Activated CD4-positive, alpha-beta memory T cell treated with anti-CD3 and anti-CD28 coated beads for 36 hours (primary cell): ENCODE results near the gene EIF5. TPM values are rescaled to one million over a fixed set of nuclear protein-coding genes. Genes with fewer than 3 reads are reported as not detected.

Experiments
- CTCF ChIA-PET: fragments of 350-600 bp; sonication (Branson Sonifier 250); formaldehyde crosslinking; loops from one replicate; lab custom pipeline; 2021; ENCODE audit warnings: antibody characterized with exemption, inconsistent platforms; lab: Charles Lee
- POLR2A ChIA-PET: fragments of 350-600 bp; sonication (Branson Sonifier 250); formaldehyde crosslinking; loops from one replicate; lab custom pipeline; 2021; ENCODE audit warnings: antibody characterized with exemption; lab: Charles Lee
- DNase-seq: peaks from one replicate; pipeline ENCODE4 v3.0.0-alpha.2; 2020
- H3K27ac Mint-ChIP-seq: one replicate; pipeline ENCODE4 v1.8.0; 2021; ENCODE audit warnings: mixed read lengths
- H3K27me3 Mint-ChIP-seq: one replicate; pipeline ENCODE4 v1.8.0; 2021; ENCODE audit warnings: mixed read lengths
- H3K36me3 Mint-ChIP-seq: one replicate; pipeline ENCODE4 v1.8.0; 2021; ENCODE audit warnings: mixed read lengths
- H3K4me1 Mint-ChIP-seq: one replicate; pipeline ENCODE4 v1.8.0; 2021; ENCODE audit warnings: low read depth, mixed read lengths
- H3K4me3 Mint-ChIP-seq: one replicate; pipeline ENCODE4 v1.8.0; 2021; ENCODE audit warnings: mild to moderate bottlenecking, mixed read lengths
- H3K9me3 Mint-ChIP-seq: one replicate; pipeline ENCODE4 v1.8.0; 2021; ENCODE audit warnings: mixed read lengths
- intact Hi-C: fragments of 100-400 bp; cut with micrococcal nuclease; formaldehyde crosslinking; loops from one replicate; pipeline ENCODE4 v1.15.1; 2023
- total RNA-seq, 2 experiments: library from RNA; stranded (reverse); gene quantifications; one replicate each; pipeline ENCODE4 v1.2.3, GENCODE V29; 2021

EIF5 gene
- total RNA-seq, 2 experiments from 2014 or later: 192 to 196 TPM

DNA sequence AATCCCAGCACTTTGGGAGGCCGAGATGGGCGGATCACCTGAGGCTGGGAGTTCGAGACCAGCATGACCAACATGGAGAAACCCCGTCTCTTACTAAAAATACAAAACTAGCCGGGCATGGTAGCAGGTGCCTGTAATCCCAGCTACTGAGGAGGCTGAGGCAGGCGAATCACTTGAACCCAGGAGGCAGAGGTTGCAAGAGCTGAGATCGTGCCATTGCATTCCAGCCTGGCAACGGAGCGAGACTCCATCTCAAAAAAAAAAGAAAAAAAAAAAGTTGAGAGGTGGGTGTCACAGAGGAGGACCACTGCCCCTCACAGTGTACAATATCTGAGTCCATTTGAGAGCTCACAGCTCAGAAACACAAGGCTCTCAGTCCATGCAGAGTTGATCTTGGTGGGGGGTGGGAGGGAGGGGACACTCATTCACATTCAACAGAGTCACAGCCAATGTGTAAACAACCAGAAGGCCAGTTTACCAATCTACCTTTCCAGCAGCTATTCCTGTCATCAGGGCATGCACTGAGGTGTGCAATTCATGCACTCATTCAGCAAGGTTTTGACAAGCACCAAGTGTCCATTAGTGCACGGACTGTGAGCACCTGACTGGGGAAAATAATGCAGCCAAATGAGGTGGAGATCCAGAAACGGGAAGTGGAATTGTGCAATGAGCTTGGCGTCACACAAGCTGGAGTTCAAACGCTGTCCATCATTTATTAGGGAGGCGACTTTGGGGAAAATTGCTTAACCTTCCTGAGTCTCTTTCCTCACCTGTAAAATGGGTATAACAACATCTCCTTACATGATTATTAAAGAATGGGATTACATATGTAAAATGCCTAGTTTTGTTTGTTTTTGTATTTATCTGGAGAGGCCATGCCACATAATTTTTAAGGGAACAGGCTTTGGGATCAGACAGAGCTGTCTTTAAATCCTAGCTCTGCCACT lies 4.4 kb upstream of the EIF5 start:
- Mint-ChIP-seq H3K36me3 (peaks cover 4% of the 10 kb centered on the region), H3K4me1 (peaks cover 13% of the 10 kb centered on the region), H3K4me3 (no peak overlapping the region), H3K27ac (no peak overlapping the region), H3K27me3 (peaks cover 1% of the 10 kb centered on the region), H3K9me3 (no peaks in the 10 kb centered on the region)
- ChIA-PET POLR2A (no interaction called here), CTCF (no interaction called here)
- intact Hi-C loops: loop anchor here (5.0 to 10.0 kb wide), 3 partner anchors 195 to 1567 kb away; partner anchors contain the start of genes CKB, HSP90AA1, PPP2R5C and TRMT61A
- no peak for DNase-seq

DNA sequence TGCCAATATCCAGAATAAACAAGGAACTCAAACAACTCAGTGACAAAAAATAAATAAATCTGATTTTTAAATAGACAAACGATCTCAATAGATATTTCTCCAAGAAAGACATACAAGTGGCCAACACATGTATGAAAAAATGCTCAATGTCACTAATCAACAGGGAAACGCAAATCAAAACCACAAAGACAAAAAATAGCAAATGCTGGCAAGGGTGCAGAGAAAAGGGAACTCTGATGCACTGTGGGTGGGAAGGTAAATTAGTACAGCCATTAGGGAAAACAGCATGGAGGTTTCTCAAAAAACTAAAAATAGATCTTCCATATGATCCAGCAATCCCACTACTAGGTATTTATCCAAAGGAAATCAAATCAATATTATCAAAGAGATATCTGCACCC lies 3.5 kb upstream of the EIF5 start:
- CTCF ChIA-PET: no interaction called here
- POLR2A ChIA-PET: no interaction called here
- intact Hi-C loops: loop anchor here (5.0 to 10.0 kb wide), 3 partner anchors 194 to 1568 kb away; partner anchors contain the start of genes CKB, HSP90AA1, PPP2R5C and TRMT61A
- Mint-ChIP-seq H3K27me3 (peaks cover 1% of the 10 kb centered on the region), H3K4me3 (no peak overlapping the region), H3K27ac (no peak overlapping the region), H3K4me1 (peaks cover 16% of the 10 kb centered on the region), H3K9me3 (no peaks in the 10 kb centered on the region), H3K36me3 (peaks cover 10% of the 10 kb centered on the region)
- DNase-seq: no peak

DNA sequence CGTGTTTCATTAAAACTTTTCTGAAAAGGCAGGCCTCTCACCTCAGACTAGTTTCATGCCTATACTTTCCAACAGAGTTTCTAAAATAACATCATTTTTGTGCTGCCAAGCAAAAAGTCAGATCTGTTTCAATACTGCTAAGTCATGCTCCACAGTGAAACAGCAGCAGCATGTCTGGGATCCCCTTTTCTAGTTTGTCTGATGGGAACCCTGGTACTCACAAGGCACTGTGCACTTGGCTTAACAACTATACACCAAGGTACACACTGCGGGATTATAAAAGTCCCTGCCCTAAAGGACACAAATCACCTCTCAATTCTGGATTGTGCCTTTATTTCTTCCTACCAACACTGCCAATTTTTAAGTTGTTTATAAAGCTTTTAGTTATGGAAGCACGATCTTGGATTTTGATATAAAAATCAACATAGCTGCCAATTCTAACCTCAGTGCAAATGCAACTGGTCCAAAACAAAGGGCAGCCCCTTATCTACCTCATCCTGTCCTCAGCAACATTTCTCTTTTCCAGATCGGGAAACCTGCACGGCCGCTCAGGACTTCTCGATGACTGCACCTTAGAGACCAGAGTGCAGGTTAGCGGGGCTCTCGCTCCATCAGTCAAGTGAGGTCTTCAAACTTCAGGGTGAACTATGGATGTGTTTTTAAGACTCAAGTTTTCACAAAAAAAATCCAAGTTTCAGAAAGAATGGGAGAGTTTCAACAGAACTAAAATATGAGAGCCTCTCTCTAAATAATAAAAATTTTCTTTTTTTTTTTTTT lies 1.7 kb upstream of the EIF5 start:
- H3K27me3 Mint-ChIP-seq: peaks cover 1% of the 10 kb centered on the region
- H3K4me1 Mint-ChIP-seq: peaks cover 33% of the 10 kb centered on the region
- intact Hi-C loops: loop anchor here (5.0 to 10.0 kb wide), 3 partner anchors 192 to 1570 kb away; partner anchors contain the start of genes CKB, HSP90AA1, PPP2R5C and TRMT61A
- CTCF ChIA-PET: interaction anchor here (1.6 kb wide), 1 partner anchor 59 kb away, joined by 4 read pairs; no protein-coding TSS in a partner anchor
- H3K36me3 Mint-ChIP-seq: peaks cover 28% of the 10 kb centered on the region
- H3K27ac Mint-ChIP-seq: peak overlapping the region; percentile 76
- peak overlapping the region; percentile 61 for H3K4me3 Mint-ChIP-seq
- H3K9me3 Mint-ChIP-seq: no peaks in the 10 kb centered on the region
- POLR2A ChIA-PET: no interaction called here
- DNase-seq: no peak

DNA sequence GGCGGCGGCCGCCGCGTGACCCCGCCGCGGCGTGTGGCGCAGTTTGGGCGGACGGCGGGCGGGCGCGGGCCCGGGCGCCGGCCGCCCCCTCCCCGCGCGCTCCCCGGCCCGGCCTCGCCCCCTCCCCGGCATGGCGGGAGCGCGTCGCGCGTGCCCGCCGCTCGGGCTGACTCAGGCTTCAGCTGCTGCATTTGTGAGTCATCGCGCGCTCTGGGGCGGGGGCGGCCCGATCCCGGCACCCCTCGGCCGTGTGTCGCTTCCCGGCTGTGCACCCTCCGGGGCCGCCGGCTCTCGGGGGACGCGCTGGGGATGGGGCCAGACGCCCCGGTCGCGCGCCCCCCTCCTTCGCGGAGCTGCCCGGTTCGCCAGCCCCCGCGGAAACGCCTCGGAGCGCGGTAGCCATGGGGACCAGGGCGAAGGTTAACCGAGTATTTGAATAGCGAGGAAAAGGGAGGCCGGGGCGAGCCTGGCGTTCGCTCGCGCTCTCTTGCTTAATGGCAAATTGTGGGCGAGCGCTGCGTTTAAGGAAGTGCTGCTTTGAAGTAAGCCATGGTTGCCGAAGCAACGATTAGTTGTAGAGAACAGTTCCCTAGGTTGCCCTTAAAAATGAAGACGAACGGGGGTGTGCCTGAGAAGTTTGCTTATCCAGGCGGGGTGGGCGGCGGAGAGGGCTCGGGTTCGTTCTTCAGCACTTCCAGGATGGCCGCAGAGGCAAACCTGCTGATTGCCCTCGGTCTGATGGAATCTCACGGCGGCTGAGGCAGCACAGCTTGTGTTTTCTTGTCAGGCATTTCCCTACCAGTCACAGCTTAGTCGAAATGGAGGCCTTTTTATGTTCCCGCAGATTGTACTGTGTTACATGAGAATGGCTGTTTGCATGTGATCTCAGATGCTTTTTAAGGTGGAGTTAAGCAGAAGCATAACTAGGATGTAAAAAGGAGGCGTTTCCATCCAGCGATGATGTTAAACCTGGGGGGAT lies 896 bp downstream of the EIF5 start:
- Mint-ChIP-seq H3K36me3 (peaks cover 52% of the 10 kb centered on the region), H3K4me3 (peak overlapping the region; percentile 88), H3K9me3 (no peaks in the 10 kb centered on the region), H3K27me3 (peaks cover 1% of the 10 kb centered on the region), H3K4me1 (peaks cover 55% of the 10 kb centered on the region), H3K27ac (peak overlapping the region; percentile 96)
- peak; percentile 91 for DNase-seq
- intact Hi-C loops: loop anchor here (1.0 to 10.0 kb wide), 4 partner anchors 50 to 1573 kb away; partner anchors contain the start of genes CKB, HSP90AA1, MARK3 and PPP2R5C
- POLR2A ChIA-PET: interaction anchor here (0.8 to 2.7 kb wide), 5 partner anchors 8 to 226 kb away, joined by 3 to 14 read pairs (median 8); partner anchors contain the start of gene MARK3
- CTCF ChIA-PET: interaction anchor here (0.9 to 1.8 kb wide), 5 partner anchors 9 to 59 kb away, joined by 3 to 9 read pairs (median 3); no protein-coding TSS in a partner anchor

DNA sequence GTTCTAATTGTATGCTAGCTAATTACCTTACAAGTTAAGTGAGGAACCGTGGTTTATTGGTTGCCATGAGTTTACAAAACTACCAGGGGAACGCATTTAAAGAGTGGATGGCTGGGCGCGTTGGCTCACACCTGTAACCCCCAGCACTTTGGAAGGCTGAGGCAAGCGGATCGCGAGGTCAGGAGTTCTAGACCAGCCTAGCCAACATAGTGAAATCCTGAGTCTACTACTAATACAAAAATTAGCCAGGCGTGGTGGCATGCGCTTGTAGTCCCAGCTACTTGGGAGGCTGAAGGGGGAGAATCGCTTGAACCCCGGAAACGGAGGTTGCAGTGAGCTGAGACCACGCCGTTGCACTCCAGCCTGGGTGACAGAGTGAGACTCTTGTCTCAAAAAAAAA lies 2.2 kb downstream of the EIF5 start:
- POLR2A ChIA-PET: interaction anchor here (1.2 to 1.5 kb wide), 2 partner anchors 9 to 54 kb away, joined by 3 to 4 read pairs; no protein-coding TSS in a partner anchor
- Mint-ChIP-seq H3K27ac (peak overlapping the region; percentile 96), H3K36me3 (peaks cover 64% of the 10 kb centered on the region), H3K27me3 (peaks cover 1% of the 10 kb centered on the region), H3K9me3 (no peaks in the 10 kb centered on the region), H3K4me3 (peak overlapping the region; percentile 88), H3K4me1 (peaks cover 62% of the 10 kb centered on the region)
- no peak for DNase-seq
- intact Hi-C loops: loop anchor here (10.0 kb wide), 2 partner anchors 189 to 1251 kb away; partner anchors contain the start of genes CKB, HSP90AA1 and TRMT61A
- CTCF ChIA-PET: interaction anchor here (0.7 to 3.2 kb wide), 4 partner anchors 20 to 231 kb away, joined by 3 to 12 read pairs (median 3); no protein-coding TSS in a partner anchor

DNA sequence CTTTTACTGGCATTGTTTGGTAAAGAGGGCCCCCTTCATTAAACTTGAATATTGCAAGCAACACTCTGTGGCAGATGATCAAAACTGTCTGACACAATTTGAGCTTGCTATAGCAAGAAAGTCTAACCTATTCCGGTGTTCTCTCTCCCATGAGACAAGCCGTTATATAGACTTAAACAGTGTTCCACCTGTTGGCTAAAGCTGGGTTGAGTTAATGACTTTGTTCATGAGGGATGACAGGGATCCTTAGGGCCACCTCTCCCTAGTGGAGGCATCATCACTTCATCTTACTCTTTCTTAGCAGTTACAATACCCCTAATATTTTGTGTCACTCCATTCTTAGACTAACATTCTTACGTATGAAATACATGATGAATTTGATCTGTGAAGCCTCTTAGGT lies 3.8 kb downstream of the EIF5 start:
- peaks cover 1% of the 10 kb centered on the region for H3K27me3 Mint-ChIP-seq
- H3K36me3 Mint-ChIP-seq: peaks cover 80% of the 10 kb centered on the region
- CTCF ChIA-PET: interaction anchor here (0.7 to 3.2 kb wide), 3 partner anchors 53 to 231 kb away, joined by 3 to 12 read pairs (median 3); no protein-coding TSS in a partner anchor
- H3K9me3 Mint-ChIP-seq: no peaks in the 10 kb centered on the region
- peak overlapping the region; percentile 69 for H3K27ac Mint-ChIP-seq
- intact Hi-C loops: loop anchor here (10.0 kb wide), 2 partner anchors 187 to 1253 kb away; partner anchors contain the start of genes CKB, HSP90AA1 and TRMT61A
- DNase-seq: no peak
- POLR2A ChIA-PET: no interaction called here
- H3K4me3 Mint-ChIP-seq: no peak overlapping the region
- H3K4me1 Mint-ChIP-seq: peaks cover 53% of the 10 kb centered on the region

DNA sequence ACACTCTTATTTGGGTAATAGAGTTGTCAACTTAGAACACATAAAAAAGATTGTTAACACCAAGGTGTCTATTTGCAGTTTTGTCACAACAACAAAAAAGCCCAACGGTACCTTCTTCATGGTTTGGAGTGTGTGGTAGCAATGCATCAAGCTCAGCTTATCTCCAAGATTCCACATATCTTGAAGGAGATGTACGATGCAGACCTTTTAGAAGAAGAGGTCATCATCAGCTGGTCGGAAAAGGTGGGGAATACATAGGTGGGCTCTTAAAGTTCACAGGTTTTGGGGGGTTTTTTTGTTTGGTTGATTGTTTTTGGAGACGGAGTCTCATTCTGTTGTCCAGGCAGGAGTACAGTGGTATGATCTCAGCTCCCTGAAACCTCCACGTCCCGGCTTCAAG lies 5.5 kb downstream of the EIF5 start:
- POLR2A ChIA-PET: no interaction called here
- intact Hi-C loops: loop anchor here (10.0 kb wide), 2 partner anchors 185 to 1255 kb away; partner anchors contain the start of genes CKB, HSP90AA1 and TRMT61A
- Mint-ChIP-seq H3K27ac (no peak overlapping the region), H3K36me3 (peaks cover 89% of the 10 kb centered on the region), H3K4me1 (peaks cover 53% of the 10 kb centered on the region), H3K4me3 (no peak overlapping the region), H3K9me3 (no peaks in the 10 kb centered on the region), H3K27me3 (no peaks in the 10 kb centered on the region)
- CTCF ChIA-PET: interaction anchor here (1.1 to 1.9 kb wide), 2 partner anchors 51 to 265 kb away, joined by 3 to 9 read pairs; no protein-coding TSS in a partner anchor
- DNase-seq: no peak

DNA sequence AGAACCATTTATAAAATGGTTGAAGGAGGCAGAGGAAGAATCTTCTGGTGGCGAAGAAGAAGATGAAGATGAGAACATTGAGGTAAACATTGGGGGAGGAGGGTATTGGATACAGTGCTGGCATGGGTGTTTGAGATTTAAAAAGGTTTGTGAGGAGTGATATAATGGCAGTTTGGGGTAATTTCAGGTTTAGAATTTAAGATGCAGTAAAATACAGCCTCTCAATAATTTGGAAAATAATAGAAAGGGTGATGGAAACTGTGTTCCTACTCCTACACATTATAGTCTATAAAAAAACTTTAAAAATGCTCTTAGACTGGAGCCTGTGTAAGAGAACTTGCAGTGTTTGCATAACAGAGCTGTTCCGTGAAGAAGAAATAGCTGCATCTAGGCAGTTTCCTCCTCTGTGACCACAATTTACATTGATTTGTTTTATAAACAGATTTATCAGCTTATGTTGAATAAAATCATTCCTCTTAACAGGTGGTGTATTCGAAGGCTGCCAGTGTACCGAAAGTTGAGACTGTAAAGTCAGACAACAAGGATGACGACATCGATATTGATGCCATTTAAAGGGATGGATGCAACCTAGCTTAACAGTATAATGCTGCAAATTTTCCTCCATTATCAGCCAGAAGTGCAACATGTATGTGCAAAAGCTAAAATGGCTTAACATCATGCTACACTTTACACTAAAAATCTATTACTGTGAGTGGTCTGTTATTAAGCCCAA lies 6.6 kb downstream of the EIF5 start:
- ChIA-PET CTCF (interaction anchor here (1.1 to 1.9 kb wide), 3 partner anchors 50 to 266 kb away, joined by 3 to 9 read pairs (median 3); no protein-coding TSS in a partner anchor), POLR2A (no interaction called here)
- Mint-ChIP-seq H3K27ac (no peak overlapping the region), H3K27me3 (no peaks in the 10 kb centered on the region), H3K4me1 (peaks cover 48% of the 10 kb centered on the region), H3K36me3 (peaks cover 84% of the 10 kb centered on the region), H3K4me3 (no peak overlapping the region), H3K9me3 (no peaks in the 10 kb centered on the region)
- DNase-seq: no peak
- intact Hi-C loops: no loop called here

DNA sequence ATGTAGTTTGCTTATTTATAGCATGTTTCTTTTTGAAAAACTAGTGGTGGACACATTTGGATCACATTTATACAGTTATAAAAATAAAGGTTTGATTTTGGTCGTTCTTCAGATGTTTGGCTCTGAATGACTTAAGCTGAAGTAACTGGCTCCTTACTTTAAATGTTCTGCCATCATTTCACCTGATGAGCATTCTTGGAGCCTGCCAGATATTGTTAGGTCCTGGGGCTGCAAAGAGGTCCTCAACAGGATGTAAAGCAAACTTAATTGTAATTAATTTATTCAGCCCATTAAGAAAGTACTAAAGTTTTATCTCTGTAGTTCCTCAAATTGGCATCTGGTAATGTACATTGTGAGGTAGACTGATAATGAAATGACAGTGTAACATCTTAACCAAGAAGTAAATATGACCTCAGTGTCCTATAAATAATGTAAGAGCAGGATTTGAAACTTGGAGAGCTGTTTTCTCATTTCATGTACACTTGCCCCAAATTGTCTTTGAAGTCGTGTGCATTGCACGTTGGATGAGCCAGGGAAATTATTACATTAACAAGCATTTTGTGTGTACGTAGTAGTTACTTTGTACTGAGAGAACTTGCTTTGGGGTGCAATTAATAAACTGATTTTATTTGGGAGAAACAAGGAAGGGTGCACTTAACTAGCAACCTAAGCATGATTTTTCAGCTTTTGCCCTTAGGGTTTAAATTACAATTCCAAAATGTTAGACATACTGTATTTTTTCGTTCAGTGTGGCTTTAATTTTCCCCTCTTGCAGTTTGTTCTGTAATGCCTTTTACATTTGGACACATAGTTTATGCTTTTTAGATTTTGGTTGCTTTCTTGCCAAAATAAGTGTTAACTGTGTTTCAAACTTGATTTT lies 7.5 kb downstream of the EIF5 start:
- H3K4me1 Mint-ChIP-seq: peaks cover 40% of the 10 kb centered on the region
- H3K9me3 Mint-ChIP-seq: no peaks in the 10 kb centered on the region
- no peak overlapping the region for H3K4me3 Mint-ChIP-seq
- no peaks in the 10 kb centered on the region for H3K27me3 Mint-ChIP-seq
- no peak for DNase-seq
- POLR2A ChIA-PET: no interaction called here
- H3K27ac Mint-ChIP-seq: peak overlapping the region; percentile 60
- intact Hi-C loops: no loop called here
- CTCF ChIA-PET: interaction anchor here (1.2 to 1.9 kb wide), 3 partner anchors 49 to 116 kb away, joined by 3 to 9 read pairs (median 5); no protein-coding TSS in a partner anchor
- peaks cover 75% of the 10 kb centered on the region for H3K36me3 Mint-ChIP-seq
